Heart right ventricle (tissue), 16 donors: Measurements from ENCODE around the gene PPIL3. TPM values are rescaled to one million over a fixed set of nuclear protein-coding genes. Genes with fewer than 3 reads are reported as not detected.
"Not testable (repeated sequence)": the region's sequence is repeated elsewhere in the genome, so short reads cannot be mapped to it uniquely, and the experiment has no call there.

Experiments
- ATAC-seq, 8 donors: fragments of 200-7000 bp; cut with Tn5 transposase; one replicate each; pipeline ENCODE4 v1.9.1; 2020; ENCODE audit warnings: mild to moderate bottlenecking in 8 of 8, moderate library complexity in 8 of 8, moderate number of reproducible peaks in 1 of 8
- DNase-seq, 2 donors: peaks; one replicate each; pipeline ENCODE4 v3.0.0-alpha.2; 2020
- H3K27ac ChIP-seq, 10 donors: fragments of 200-600 bp; sonication (generic) in 2 of 10; one replicate each; pipeline versions ENCODE4 v1.5.0 to v1.8.0; 2020 to 2022; ENCODE audit warnings: mild to moderate bottlenecking in 3 of 10
- H3K27me3 ChIP-seq, 7 donors: fragments of 200-600 bp; one replicate each; pipeline ENCODE4 v1.8.0; 2021 to 2022; ENCODE audit warnings: mild to moderate bottlenecking in 2 of 7
- H3K36me3 ChIP-seq, 9 donors: fragments of 200-600 bp; sonication (generic) in 1 of 9; one replicate each; pipeline versions ENCODE4 v1.5.0 to v1.8.0; 2020 to 2022; ENCODE audit warnings: mild to moderate bottlenecking in 2 of 9
- H3K4me1 ChIP-seq, 9 donors: fragments of 200-600 bp; sonication (generic) in 1 of 9; one replicate each; pipeline versions ENCODE4 v1.5.0 to v1.8.0; 2020 to 2022; ENCODE audit warnings: mild to moderate bottlenecking in 4 of 9
- H3K4me3 ChIP-seq, 10 donors: fragments of 200-600 bp; sonication (generic) in 2 of 10; one replicate each; pipeline versions ENCODE4 v1.5.0 to v1.8.0; 2020 to 2022; ENCODE audit warnings: mild to moderate bottlenecking in 7 of 10, moderate library complexity in 2 of 10
- H3K9me3 ChIP-seq, 11 donors: fragments of 200-600 bp in 10 of 11; sonication (generic) in 2 of 11; one replicate each; pipeline versions ENCODE4 v1.5.0 to v1.8.0; 2013 to 2022; ENCODE audit warnings: mild to moderate bottlenecking in 2 of 11, control low read depth in 1 of 11, moderate library complexity in 1 of 11
- CTCF ChIP-seq, 9 donors: fragments of 200-600 bp; sonication (generic) in 2 of 9; IDR thresholded peaks; one replicate each; pipeline versions ENCODE4 v1.5.0 to v1.8.0; 2021 to 2022; ENCODE audit warnings: antibody characterized with exemption in 9 of 9, mild to moderate bottlenecking in 5 of 9, moderate library complexity in 1 of 9
- WGBS, 2 donors: extraction: QIAGEN DNeasy Blood & Tissue Kit; methylation state at CpG; one replicate each; pipeline ENCODE4 v1.1.7; 2013; ENCODE audit warnings: inconsistent platforms in 1 of 2; 5-methylcytosine and 5-hydroxymethylcytosine counted together
- intact Hi-C, 10 donors: fragments of 100-400 bp; cut with DNase I; formaldehyde crosslinking; loops; one replicate each; pipeline versions ENCODE4 v1.11.1 to v1.14.2; 2022
- polyA plus RNA-seq, 2 donors: library from polyadenylated mRNA; stranded (reverse); fragments of 200-250 nt; gene quantifications; one replicate each; pipeline ENCODE4 v1.2.3, GENCODE V29; 2013
- total RNA-seq, 10 donors: library from RNA; stranded (reverse); fragmentation: NEBNext Ultra II Directional in 3 of 10; extraction: Animal tissue kit (Norgen Biotek cat#: 25700) in 3 of 10; gene quantifications; one replicate each; pipeline versions ENCODE4 v1.2.1 to v1.2.4, GENCODE V29; 2021 to 2023
- donor health status: Arrhythmogenic right ventricular cardiomyopathy.
- donor health status: ischemic (EF 13 %, LVEDD 7.1; RV severe dilation, severe dysfunction).
- donor health status: healthy with polysubstance abuse.
- donor health status: DM: no; HTN: yes; CAD: no.
- donor health status: DM: no; HTN: no; CAD: no.
- donor health status: ischemic (EF 25% LVEDD 6.9; RV normal size, moderate dysfunction).
- donor health status: ischemic (EF 25% LVEDD 5.7; RV mildly dilated, moderate dysfunction).
- donor health status: healthy.
- donor health status: DM: yes; HTN: yes; CAD: no.
- donor health status: Ischemic cardiomyopathy.
- donor health status: ischemic (EF 35%, LVEDD 5.7; RV mildly dilated, moderate dysfunction).
- donor health status: nonischemic (EF 11% LVEDD 7.7; RV severe dilation, severe dysfunction).
- donor health status: DM: yes; HTN: yes; CAD: no.
- donor health status: PGD.
- donor health status: ischemic (EF 29% LVEDD 5.4; RV normal size, mild dysfunction).
- donor health status: nonischemic (EF 23%, LVEDD 6.1; RV moderate dilation, normal function).

The PPIL3 gene
- total and polyA plus RNA-seq, 12 donors = 9.9 to 36.4 (median 24.1) TPM

GRCh38 chr2:200901459-200902072 is 12.7 kb upstream of the PPIL3 start:
- WGBS, 2 donors = 6% methylated on average over 4 of the region's 4 CpGs
- intact Hi-C loops = loop anchor here in 9 of 10 donors (2.0 to 10.0 kb wide), 8 partner anchors 166 to 333 kb away; no protein-coding TSS in a partner anchor
- Histone ChIP-seq H3K27me3 (no peaks in the 10 kb centered on the region), H3K36me3 (peaks cover 0 to 88% (median 21%) of the 10 kb centered on the region in 9 donors), H3K4me1 (peaks cover 0 to 18% (median 5%) of the 10 kb centered on the region in 9 donors), H3K9me3 (no peaks in the 10 kb centered on the region), H3K27ac (peak overlapping the region in 3 of 10 donors; percentile 6 to 51 (median 19)), H3K4me3 (no peak overlapping the region)
- peak; percentile 51 to 86 (median 76) for TF ChIP-seq CTCF (IDR thresholded peaks at IDR 0.05)
- DNase-seq (peak in 1 of 2 donors; percentile 66), ATAC-seq (peak; percentile 77 to 88 (median 82))

GRCh38 chr2:200899482-200899881 is 10.6 kb upstream of the PPIL3 start:
- Histone ChIP-seq H3K36me3 (peaks cover 0 to 94% (median 21%) of the 10 kb centered on the region in 9 donors), H3K27ac (no peak overlapping the region), H3K4me1 (peaks cover 0 to 17% (median 5%) of the 10 kb centered on the region in 9 donors), H3K27me3 (no peaks in the 10 kb centered on the region), H3K4me3 (no peak overlapping the region), H3K9me3 (no peaks in the 10 kb centered on the region)
- intact Hi-C loops = no loop called here
- TF ChIP-seq CTCF (IDR thresholded peaks at IDR 0.05) = no peak
- ATAC-seq = no peak
- no peak for DNase-seq

GRCh38 chr2:200881715-200882249 is 7.1 kb downstream of the PPIL3 start:
- WGBS, 2 donors = 82 to 83% methylated on average over 2 of the region's 2 CpGs
- H3K9me3 ChIP-seq, intact Hi-C loops, ATAC-seq, H3K27me3 ChIP-seq, H3K27ac ChIP-seq, DNase-seq, H3K4me1 ChIP-seq, H3K4me3 ChIP-seq: not testable (repeated sequence)
- H3K36me3 ChIP-seq = peaks cover 0 to 100% (median 45%) of the 10 kb centered on the region in 9 donors

GRCh38 chr2:200878289-200878880 is 10.5 kb downstream of the PPIL3 start:
- peaks cover 0 to 9% (median 3%) of the 10 kb centered on the region in 9 donors for H3K4me1 ChIP-seq
- no peaks in the 10 kb centered on the region for H3K27me3 ChIP-seq
- ATAC-seq (no peak), DNase-seq (no peak)
- intact Hi-C loops = no loop called here
- no peak for TF ChIP-seq CTCF (IDR thresholded peaks at IDR 0.05)
- WGBS, 2 donors = 81 to 92% methylated on average over 2 of the region's 2 CpGs
- no peaks in the 10 kb centered on the region for H3K9me3 ChIP-seq
- H3K36me3 ChIP-seq = peaks cover 0 to 100% (median 50%) of the 10 kb centered on the region in 9 donors
- H3K4me3 ChIP-seq = no peak overlapping the region
- peak overlapping the region in 3 of 10 donors; percentile 60 to 68 (median 63) for H3K27ac ChIP-seq
